ENCODE results near the gene ZNF445.
"Not testable (repeated sequence)": the region's sequence is repeated elsewhere in the genome, so short reads cannot be mapped to it uniquely, and the experiment has no call there.

The ZNF445 gene

DNA sequence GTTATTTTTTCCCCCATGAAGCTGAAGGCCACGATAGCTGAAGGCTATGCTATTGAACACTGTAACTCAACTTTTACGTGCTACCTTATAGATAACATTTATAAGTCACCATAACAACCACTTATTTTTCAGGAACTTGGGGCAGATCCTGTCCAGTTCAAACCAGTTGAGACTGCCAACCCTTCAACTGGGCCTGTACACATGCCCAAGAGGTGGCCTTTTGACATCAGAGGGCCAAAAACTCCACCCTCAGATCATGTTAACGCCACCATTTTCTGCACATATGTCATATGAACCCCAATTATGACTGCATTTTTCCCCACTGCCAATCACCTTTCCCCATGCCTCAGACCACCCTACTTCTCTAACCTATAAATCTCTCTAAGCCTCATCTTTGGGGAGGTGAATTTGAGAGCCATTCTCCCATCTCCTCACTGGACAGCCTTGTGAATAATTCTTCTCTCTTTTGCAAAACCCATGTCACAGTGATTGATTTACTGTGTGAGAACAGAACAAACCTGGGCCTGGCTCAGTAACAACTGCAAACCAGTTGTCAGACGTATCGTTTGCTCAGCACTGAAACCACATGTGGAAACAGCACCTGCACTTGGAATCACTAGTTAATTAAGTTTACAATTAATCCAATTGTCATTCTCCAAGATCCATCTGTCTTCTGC lies 42.5 kb downstream of the ZNF445 start:
- no peak for DNase-seq (ENCODE audit: low spot score)

DNA sequence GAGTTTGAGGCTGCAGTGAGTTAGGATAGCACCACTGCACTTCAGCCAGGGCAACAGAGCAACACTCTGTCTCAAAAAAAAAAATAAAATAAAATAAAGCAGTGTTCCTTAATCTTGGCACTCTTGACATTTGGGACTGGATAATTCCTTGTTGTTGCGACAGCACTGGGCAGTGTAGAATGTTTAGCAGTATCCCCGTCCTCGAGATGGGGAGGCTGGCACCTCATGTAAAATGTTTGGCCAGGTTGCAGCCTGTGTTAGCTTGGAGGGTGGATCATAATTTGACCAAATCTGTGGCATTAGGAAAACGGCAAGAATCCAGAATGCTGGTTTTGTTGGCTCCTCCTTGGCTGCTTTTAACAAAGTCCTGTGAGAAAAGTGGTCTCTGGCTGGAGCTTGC lies 47.0 kb downstream of the ZNF445 start:
- DNase-seq (ENCODE audit: low spot score): no peak

- DNase-seq (ENCODE audit: low spot score): no peak
Measured at GRCh38 chr3:44429459-44429858, 48.0 kb downstream of the ZNF445 start.

GRCh38 chr3:44428910-44429309 lies 48.6 kb downstream of the ZNF445 start:
- no peak for DNase-seq (ENCODE audit: low spot score)

- no peak for DNase-seq (ENCODE audit: low spot score)
Measured at GRCh38 chr3:44427683-44428082, 49.8 kb downstream of the ZNF445 start.

GRCh38 chr3:44424758-44425157 lies 52.7 kb downstream of the ZNF445 start:
- no peak for DNase-seq (ENCODE audit: low spot score)

GRCh38 chr3:44421280-44421679 lies 56.2 kb downstream of the ZNF445 start:
- no peak for DNase-seq (ENCODE audit: low spot score)

DNA sequence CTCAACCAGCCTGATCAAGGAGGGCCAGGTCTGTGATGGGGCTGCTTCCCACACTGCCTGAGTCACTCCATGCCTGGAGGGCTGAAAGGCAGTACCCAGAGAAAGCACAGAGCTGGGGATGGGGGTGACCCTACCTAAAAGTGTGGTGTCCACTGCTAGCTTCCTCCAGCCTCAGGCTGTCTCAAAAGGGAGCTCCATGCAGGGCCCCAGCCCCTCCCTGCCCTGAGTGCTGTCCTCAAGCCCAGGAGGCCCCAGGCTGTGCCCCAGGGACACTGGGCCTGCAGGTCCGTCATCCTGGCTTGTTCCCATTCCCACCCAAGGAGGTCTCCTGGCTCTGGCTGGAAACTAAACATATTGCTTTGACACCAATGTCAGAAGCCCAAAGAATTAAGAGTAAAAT lies 56.8 kb downstream of the ZNF445 start:
- no peak for DNase-seq (ENCODE audit: low spot score)

- no peak for DNase-seq (ENCODE audit: low spot score)
Measured at GRCh38 chr3:44419923-44420650, 57.4 kb downstream of the ZNF445 start.

- no peak for DNase-seq (ENCODE audit: low spot score)
Measured at GRCh38 chr3:44419116-44419922, 58.2 kb downstream of the ZNF445 start.

DNA sequence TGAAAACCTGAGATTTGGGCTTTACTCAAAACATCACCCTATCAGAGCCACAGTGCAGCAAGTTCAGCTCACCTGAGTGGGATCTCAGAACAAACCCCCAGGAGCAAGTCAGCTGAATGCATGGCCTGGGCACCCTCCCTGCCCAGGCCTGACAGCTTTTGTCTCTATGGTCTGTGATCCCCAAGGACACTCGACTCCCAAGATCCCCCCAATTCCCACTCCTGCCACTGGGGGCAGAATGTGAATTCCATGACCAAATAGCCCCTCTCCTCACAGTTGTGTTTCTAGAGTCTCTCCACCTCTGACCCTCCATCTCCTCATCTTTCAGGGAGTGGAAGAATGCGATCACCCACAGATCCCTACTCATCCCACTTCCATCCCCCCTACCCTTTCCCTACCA lies 58.9 kb downstream of the ZNF445 start:
- DNase-seq (ENCODE audit: low spot score): no peak

DNA sequence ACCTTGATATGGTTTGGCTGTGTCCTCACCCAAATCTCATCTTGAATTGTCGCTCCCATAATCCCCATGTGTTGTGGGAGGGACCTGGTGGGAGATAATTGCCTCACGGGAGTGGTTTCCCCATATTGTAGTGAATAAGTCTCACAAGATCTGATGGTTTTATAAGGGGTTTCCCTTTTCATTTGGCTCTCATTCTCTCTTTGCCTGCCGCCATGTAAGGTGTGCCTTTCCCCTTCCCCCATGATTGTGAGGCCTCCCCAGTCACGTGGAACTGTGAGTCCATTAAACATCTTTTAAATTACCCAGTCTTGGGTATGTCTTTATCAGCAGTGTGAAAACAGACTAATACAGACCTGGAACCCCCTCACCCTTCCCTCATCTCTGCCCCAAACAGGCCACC lies 59.4 kb downstream of the ZNF445 start:
- not testable (repeated sequence) for DNase-seq (ENCODE audit: low spot score)

- DNase-seq (ENCODE audit: low spot score): no peak
Measured at GRCh38 chr3:44416031-44417030, 61.1 kb downstream of the ZNF445 start.

GRCh38 chr3:44415421-44415820 lies 62.0 kb downstream of the ZNF445 start:
- DNase-seq (ENCODE audit: low spot score): no peak

GRCh38 chr3:44414517-44415090 lies 62.9 kb downstream of the ZNF445 start:
- DNase-seq (ENCODE audit: low spot score): no peak

DNA sequence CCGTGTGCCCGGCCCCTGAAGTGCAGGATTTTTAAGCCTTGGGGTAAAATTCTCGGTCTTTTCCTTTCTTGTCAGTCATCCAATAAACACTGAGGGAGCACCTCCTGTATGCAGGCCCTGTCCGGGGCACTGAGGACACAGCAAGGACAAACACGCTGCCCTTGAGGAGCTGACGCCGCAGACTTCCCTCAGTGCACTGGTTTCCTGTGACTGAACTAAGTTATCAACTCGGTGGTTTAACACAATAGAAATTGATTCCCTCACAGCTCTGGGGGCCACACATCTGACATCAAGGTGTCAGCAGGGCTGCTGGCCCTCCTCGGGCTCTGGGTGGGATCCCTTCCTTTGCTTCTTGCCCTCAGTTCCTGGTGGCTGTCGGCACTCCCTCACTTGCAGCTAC lies 65.1 kb downstream of the ZNF445 start:
- no peak for DNase-seq (ENCODE audit: low spot score)

- no peak for DNase-seq (ENCODE audit: low spot score)
Measured at GRCh38 chr3:44411031-44411645, 66.3 kb downstream of the ZNF445 start.

GRCh38 chr3:44409640-44410410 lies 67.6 kb downstream of the ZNF445 start:
- no peak for DNase-seq (ENCODE audit: low spot score)

- DNase-seq (ENCODE audit: low spot score): no peak
Measured at GRCh38 chr3:44402548-44402947, 74.9 kb downstream of the ZNF445 start.

GRCh38 chr3:44400771-44401170 lies 76.7 kb downstream of the ZNF445 start:
- no peak for DNase-seq (ENCODE audit: low spot score)
